Measurements from ENCODE around the gene TMEM236. TPM values are rescaled to one million over a fixed set of nuclear protein-coding genes. Genes with fewer than 3 reads are reported as not detected.
A peak's percentile ranks its signal among the peaks of the same experiment; 100 is the strongest.

The TMEM236 gene
- total and polyA plus RNA-seq, 9 of the 15 experiments (the other 6 are each of a cell fraction or from before 2014, with no cell fraction given) = 0.04 to 0.13 (median 0.04) TPM; not detected in 4

GRCh38 chr10:17780727-17781126, 28.7 kb downstream of the TMEM236 start:
- peak; percentile 56 for FAIRE-seq
- CTCF ChIA-PET (ENCODE audit: low intra/inter-chr PET ratio) = no interaction called here
- TF ChIP-seq ZNF134 (CRISPR knock-in tag; conservative IDR thresholded peaks at IDR 0.05) (no peak), NR1H2 (CRISPR knock-in tag; IDR thresholded peaks at IDR 0.05) (no peak), ZNF655 (CRISPR knock-in tag; IDR thresholded peaks at IDR 0.05) (no peak), MYC (IDR thresholded peaks at IDR 0.05; ENCODE audit: low read depth, low read length) (no peak), MYC (CRISPR knock-in tag; IDR thresholded peaks at IDR 0.05; ENCODE audit: borderline replicate concordance, low read depth) (no peak), SREBF1 (IDR thresholded peaks at IDR 0.05; ENCODE audit: borderline replicate concordance, low read depth, low read length) (peak; percentile 87; the same call in 1 of the 2 replicates), PCBP1 (IDR thresholded peaks at IDR 0.05; ENCODE audit: low read depth, low read length, poor library complexity, severe bottlenecking) (no peak), NCOA2 (IDR thresholded peaks at IDR 0.05; ENCODE audit: partially characterized antibody in 2 of 2) (no peak), ZMIZ1 (IDR thresholded peaks at IDR 0.05; ENCODE audit: low read depth in 2 of 2, low read length in 2 of 2) (no peak), ZNF280A (IDR thresholded peaks at IDR 0.05; ENCODE audit: low read depth, partially characterized antibody) (no peak), ZNF77 (CRISPR knock-in tag; IDR thresholded peaks at IDR 0.05) (no peak), SETDB1 (IDR thresholded peaks at IDR 0.05; ENCODE audit: low read length) (no peak), ZNF766 (CRISPR knock-in tag; conservative IDR thresholded peaks at IDR 0.05) (0 out of 2 replicates have a peak, but pooled peaks have one; percentile 40), HDAC1 (IDR thresholded peaks at IDR 0.05) (no peak), ZBTB26 (CRISPR knock-in tag; IDR thresholded peaks at IDR 0.05) (no peak), POLR2A (conservative IDR thresholded peaks at IDR 0.05) (0 out of 2 replicates have a peak, but pooled peaks have one; percentile 34)

More at GRCh38 chr10:17780727-17781126, 28.7 kb downstream of the TMEM236 start:
- Histone ChIP-seq H3K4me3 (no peak overlapping the region), H3K9ac (ENCODE audit: insufficient read depth in 1 of 2, low read depth in 2 of 2, low read length in 2 of 2) (no peak overlapping the region), H3K9me3 (replicated peaks; ENCODE audit: control insufficient read depth, insufficient read depth, low read depth, low read length) (no peaks in the 10 kb centered on the region), H3K9me1 (ENCODE audit: control insufficient read depth, insufficient read depth, low read length) (no peaks in the 10 kb centered on the region), H4K20me1 (replicated peaks; ENCODE audit: control insufficient read depth, insufficient read depth, low read length) (no peaks in the 10 kb centered on the region), H3K4me2 (ENCODE audit: insufficient read depth, low read length) (peak overlapping the region; percentile 20), H3K79me2 (ENCODE audit: control insufficient read depth, insufficient read depth, low read length) (no peaks in the 10 kb centered on the region), H3K27ac (ENCODE audit: extremely low read depth, low read depth, low read length) (no peak overlapping the region; the same call in 2 of the 3 replicates), H3K4me1 (replicated peaks in 1 of 2; ENCODE audit: control insufficient read depth in 2 of 2, insufficient read depth in 2 of 2, low read length in 2 of 2) (peaks cover 12 to 17% of the 10 kb centered on the region in 2 experiments; a peak in 4 of 5 replicates), H3K36me3 (ENCODE audit: control insufficient read depth, insufficient read depth, low read length) (no peaks in the 10 kb centered on the region), H3K27me3 (ENCODE audit: control insufficient read depth in 2 of 2, insufficient read depth in 2 of 2, low read length in 2 of 2) (no peaks in the 10 kb centered on the region), H2AFZ (ENCODE audit: low read depth, low read length) (peak overlapping the region; percentile 76)
- in situ Hi-C loops (cut with MboI) (no loop called here), intact Hi-C loops (cut with micrococcal nuclease) (no loop called here)
- ATAC-seq = peak; percentile 85
- 22% methylated on average over 4 of the region's 4 CpGs for WGBS (ENCODE audit: insufficient coverage, low coverage, missing lambda C conversion rate)
- POLR2A ChIA-PET = interaction anchor here (0.6 kb wide), 1 partner anchor 19 kb away, joined by 3 read pairs; no protein-coding TSS in a partner anchor
- no TSS peak for BruUV-seq (replicated peaks)
- DNase-seq (ENCODE audit: extremely low read depth in 1 of 4, low spot score in 3 of 4) = peak in 2 of 4 experiments; percentile 32 to 51
